ENCODE results near the gene GAN. TPM values are rescaled to one million over a fixed set of nuclear protein-coding genes. Genes with fewer than 3 reads are reported as not detected.

GAN gene
- total and polyA plus RNA-seq, 10 of the 15 experiments (the other 5 are each of a cell fraction or from before 2014, with no cell fraction given): 0.42 to 8.4 (median 2.5) TPM

DNA sequence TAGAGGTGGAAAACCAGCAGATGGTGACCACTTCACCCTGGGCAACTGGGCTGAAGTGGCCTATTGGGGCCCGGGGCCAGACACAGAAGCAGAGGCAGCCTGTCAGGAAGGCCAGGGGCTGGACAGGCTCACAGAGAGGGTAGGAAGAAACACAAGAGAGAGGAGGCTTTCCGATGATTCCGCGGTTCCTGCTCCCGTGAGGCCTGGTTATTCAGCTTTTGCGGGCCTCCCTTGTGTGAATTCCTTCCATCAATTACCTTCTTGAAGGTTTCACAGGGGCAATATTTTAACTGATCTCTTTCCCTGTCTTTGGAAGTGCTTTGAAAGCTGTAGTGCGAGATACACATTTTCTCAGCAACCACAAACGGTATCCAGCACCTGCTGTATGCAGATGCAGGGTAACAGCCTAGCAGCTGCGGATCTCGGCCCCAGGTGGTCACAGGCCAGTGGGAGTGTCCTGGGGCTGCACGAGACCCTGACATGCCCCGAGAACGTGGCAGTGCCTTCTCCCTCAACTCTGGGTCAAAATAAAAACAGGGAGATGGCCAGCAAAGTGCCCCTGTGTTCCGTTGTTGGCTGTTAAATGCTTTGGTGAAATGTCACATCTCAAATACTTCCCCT, 118.3 kb downstream of the GAN start (continued):
- TF ChIP-seq POU2F2 (IDR thresholded peaks at IDR 0.05; ENCODE audit: borderline replicate concordance, low read depth, low read length) (0 out of 3 replicates have a peak, but pooled peaks have one; percentile 28), MTA2 (IDR thresholded peaks at IDR 0.05; ENCODE audit: low read depth) (no peak), MYC (IDR thresholded peaks at IDR 0.05; ENCODE audit: insufficient read depth, insufficient read length, insufficient replicate concordance, low read length, severe bottlenecking) (no peak), CBX3 (IDR thresholded peaks at IDR 0.05; ENCODE audit: borderline replicate concordance, low read depth) (no peak)
- TF ChIP-seq, protein P1, sequence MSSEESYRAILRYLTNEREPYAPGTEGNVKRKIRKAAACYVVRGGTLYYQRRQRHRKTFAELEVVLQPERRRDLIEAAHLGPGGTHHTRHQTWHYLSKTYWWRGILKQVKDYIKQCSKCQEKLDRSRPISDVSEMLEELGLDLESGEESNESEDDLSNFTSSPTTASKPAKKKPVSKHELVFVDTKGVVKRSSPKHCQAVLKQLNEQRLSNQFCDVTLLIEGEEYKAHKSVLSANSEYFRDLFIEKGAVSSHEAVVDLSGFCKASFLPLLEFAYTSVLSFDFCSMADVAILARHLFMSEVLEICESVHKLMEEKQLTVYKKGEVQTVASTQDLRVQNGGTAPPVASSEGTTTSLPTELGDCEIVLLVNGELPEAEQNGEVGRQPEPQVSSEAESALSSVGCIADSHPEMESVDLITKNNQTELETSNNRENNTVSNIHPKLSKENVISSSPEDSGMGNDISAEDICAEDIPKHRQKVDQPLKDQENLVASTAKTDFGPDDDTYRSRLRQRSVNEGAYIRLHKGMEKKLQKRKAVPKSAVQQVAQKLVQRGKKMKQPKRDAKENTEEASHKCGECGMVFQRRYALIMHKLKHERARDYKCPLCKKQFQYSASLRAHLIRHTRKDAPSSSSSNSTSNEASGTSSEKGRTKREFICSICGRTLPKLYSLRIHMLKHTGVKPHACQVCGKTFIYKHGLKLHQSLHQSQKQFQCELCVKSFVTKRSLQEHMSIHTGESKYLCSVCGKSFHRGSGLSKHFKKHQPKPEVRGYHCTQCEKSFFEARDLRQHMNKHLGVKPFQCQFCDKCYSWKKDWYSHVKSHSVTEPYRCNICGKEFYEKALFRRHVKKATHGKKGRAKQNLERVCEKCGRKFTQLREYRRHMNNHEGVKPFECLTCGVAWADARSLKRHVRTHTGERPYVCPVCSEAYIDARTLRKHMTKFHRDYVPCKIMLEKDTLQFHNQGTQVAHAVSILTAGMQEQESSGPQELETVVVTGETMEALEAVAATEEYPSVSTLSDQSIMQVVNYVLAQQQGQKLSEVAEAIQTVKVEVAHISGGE (CRISPR knock-in tag; IDR thresholded peaks at IDR 0.05): no peak
- TF ChIP-seq, protein P2, sequence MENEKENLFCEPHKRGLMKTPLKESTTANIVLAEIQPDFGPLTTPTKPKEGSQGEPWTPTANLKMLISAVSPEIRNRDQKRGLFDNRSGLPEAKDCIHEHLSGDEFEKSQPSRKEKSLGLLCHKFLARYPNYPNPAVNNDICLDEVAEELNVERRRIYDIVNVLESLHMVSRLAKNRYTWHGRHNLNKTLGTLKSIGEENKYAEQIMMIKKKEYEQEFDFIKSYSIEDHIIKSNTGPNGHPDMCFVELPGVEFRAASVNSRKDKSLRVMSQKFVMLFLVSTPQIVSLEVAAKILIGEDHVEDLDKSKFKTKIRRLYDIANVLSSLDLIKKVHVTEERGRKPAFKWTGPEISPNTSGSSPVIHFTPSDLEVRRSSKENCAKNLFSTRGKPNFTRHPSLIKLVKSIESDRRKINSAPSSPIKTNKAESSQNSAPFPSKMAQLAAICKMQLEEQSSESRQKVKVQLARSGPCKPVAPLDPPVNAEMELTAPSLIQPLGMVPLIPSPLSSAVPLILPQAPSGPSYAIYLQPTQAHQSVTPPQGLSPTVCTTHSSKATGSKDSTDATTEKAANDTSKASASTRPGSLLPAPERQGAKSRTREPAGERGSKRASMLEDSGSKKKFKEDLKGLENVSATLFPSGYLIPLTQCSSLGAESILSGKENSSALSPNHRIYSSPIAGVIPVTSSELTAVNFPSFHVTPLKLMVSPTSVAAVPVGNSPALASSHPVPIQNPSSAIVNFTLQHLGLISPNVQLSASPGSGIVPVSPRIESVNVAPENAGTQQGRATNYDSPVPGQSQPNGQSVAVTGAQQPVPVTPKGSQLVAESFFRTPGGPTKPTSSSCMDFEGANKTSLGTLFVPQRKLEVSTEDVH (IDR thresholded peaks at IDR 0.05; ENCODE audit: low read depth, partially characterized antibody): no peak
